ENCODE data around the gene NHLRC4.
A peak's percentile ranks its signal among the peaks of the same experiment; 100 is the strongest.

Gene NHLRC4

DNA sequence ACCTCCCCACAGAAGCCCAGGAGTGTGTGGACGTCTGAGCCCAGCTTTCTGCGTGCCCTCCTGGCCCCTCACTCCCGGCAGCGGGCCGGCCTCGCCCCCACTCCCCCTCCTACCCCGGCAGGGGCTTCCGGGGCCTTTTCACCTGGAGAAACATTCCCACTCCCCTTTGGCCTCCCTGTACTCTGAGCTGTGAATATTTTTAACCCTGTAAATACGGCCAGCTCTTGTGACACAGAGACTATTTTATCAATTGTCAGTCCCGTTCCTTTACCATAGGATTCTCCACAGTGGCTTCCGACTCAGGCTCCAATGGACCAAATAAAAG is 12.5 kb upstream of the NHLRC4 start:
- TF ChIP-seq, protein P1, sequence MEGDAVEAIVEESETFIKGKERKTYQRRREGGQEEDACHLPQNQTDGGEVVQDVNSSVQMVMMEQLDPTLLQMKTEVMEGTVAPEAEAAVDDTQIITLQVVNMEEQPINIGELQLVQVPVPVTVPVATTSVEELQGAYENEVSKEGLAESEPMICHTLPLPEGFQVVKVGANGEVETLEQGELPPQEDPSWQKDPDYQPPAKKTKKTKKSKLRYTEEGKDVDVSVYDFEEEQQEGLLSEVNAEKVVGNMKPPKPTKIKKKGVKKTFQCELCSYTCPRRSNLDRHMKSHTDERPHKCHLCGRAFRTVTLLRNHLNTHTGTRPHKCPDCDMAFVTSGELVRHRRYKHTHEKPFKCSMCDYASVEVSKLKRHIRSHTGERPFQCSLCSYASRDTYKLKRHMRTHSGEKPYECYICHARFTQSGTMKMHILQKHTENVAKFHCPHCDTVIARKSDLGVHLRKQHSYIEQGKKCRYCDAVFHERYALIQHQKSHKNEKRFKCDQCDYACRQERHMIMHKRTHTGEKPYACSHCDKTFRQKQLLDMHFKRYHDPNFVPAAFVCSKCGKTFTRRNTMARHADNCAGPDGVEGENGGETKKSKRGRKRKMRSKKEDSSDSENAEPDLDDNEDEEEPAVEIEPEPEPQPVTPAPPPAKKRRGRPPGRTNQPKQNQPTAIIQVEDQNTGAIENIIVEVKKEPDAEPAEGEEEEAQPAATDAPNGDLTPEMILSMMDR (conservative IDR thresholded peaks at IDR 0.05; ENCODE audit: control insufficient read depth, insufficient read depth, low read depth, low read length) = no peak
- DNase-seq (ENCODE audit: low read depth) = no peak
- no peak overlapping the region for H3K4me3 ChIP-seq (ENCODE audit: control insufficient read depth, low read depth, low read length)

DNA sequence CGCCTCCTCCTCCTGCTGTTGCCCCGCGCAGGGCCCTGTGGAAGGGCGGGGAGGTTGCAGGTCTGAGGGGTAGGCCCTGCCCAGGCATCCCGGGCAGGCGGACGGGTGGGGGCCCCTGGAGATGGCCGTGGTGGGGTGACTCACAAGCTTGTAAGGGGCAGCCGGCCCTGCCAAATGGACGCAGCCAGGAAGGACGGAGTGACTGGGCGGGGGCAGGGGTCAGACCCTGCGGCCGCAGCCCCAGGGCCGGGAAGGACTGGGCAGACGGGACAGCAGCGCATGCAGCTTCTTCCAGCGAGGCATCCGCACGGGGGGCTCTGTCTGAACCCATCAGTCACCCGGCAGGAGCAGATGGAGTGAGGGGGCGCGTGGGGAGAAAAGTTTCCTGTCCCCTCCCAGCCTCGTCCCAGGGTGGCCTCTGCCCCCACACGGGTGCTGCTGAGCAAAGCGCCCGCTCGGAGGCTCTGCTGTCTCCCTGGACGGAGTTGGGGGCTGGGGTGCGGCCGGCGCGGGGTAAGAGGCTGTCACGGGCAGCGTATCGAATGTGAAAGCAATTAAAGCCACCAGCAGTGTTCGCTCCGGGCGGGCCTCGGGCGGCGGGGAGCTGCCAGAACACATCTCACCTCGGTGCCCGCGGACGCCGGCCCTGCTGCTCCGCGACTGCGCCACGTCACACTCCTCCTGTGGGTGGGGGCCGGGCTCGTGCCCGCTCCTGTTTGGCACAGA is 12.0 kb upstream of the NHLRC4 start:
- no peak overlapping the region for H3K4me3 ChIP-seq (ENCODE audit: control insufficient read depth, low read depth, low read length)
- peak; percentile 80 for DNase-seq (ENCODE audit: low read depth)
- TF ChIP-seq, protein P1 (conservative IDR thresholded peaks at IDR 0.05; ENCODE audit: control insufficient read depth, insufficient read depth, low read depth, low read length) = no peak

DNA sequence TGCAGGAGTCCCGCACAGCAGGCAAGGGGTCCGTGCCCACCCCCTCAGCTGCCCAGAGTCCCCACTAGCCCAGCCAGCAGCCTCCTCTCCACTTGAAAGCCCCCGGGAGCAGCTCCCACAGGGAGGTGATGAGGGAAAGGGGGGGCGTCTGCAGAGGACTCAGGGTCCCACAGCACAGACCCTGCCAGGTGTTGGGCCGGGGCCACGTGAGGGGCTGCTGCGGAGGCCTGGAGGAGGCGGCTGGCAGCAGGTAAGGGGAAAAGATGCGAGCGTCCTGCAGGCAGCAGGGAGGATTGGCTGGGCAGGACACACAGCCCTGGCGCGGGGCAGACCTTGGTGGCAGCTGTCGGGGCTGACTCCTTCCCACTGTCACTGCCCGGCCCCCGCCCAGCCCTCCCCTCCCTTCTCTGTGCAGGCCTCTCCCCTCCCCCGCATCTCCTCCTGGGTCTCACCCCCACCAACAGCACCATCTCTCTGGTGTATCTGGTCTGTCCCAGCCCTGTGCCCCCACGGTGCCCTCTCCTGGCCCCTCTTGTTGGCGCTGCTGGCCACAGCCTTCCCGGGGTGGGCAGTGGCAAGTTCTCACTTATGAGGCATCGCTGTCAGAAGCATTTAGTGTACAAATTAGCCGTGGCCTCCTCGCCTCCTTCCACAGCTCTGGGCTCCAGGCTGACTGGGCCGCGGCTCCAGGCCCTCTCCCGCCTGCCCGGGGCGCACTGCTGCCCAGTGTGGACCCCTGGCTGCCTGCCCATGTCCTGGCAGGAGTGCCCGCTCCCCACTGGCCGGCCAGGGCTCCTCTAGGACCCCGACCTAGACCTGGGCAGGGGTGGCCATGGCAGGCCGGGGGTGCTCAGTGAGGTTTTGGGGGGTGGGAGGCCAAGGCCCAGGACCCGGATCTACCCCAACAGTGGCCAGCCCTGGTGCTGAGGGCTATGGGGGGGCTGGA is 11.0 kb upstream of the NHLRC4 start:
- DNase-seq (ENCODE audit: low read depth) = no peak
- H3K4me3 ChIP-seq (ENCODE audit: control insufficient read depth, low read depth, low read length) = no peak overlapping the region
- TF ChIP-seq, protein P1 (conservative IDR thresholded peaks at IDR 0.05; ENCODE audit: control insufficient read depth, insufficient read depth, low read depth, low read length) = no peak

DNA sequence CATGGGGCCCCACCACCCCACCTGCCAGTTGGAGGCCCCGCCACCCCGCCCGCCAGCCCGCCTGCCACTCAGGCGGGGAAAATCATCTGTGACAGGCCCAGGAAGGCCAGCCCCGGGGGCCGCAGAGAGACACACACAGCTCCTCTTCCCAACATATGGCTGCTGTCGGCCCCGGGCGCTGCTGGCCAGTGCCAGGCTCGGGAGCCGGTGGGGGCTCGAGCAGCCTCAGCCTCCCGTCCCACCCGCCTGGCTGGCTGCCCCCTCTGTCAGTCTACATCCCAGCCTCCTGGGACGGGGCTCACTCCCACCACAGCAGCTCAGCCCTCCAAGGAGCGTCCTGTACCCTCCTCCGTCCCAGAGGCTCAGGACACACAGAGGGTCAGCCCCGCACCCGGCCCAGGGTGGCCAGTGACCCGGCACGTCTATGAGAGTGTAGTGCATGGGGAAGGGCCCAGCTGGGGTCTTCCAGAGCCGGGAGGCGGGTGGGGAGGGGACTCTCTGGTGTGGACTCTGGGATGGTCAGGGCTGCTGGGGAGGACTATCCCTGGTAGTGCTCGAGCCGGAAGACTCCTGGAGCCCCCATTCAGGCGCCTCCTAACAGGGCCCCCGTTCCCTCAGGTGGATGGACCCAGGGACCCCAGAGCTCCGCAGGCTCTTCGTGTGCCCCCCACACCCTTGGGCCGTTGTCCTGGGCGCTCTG is 10.2 kb upstream of the NHLRC4 start:
- TF ChIP-seq, protein P1 (conservative IDR thresholded peaks at IDR 0.05; ENCODE audit: control insufficient read depth, insufficient read depth, low read depth, low read length) = no peak
- no peak overlapping the region for H3K4me3 ChIP-seq (ENCODE audit: control insufficient read depth, low read depth, low read length)
- no peak for DNase-seq (ENCODE audit: low read depth)

DNA sequence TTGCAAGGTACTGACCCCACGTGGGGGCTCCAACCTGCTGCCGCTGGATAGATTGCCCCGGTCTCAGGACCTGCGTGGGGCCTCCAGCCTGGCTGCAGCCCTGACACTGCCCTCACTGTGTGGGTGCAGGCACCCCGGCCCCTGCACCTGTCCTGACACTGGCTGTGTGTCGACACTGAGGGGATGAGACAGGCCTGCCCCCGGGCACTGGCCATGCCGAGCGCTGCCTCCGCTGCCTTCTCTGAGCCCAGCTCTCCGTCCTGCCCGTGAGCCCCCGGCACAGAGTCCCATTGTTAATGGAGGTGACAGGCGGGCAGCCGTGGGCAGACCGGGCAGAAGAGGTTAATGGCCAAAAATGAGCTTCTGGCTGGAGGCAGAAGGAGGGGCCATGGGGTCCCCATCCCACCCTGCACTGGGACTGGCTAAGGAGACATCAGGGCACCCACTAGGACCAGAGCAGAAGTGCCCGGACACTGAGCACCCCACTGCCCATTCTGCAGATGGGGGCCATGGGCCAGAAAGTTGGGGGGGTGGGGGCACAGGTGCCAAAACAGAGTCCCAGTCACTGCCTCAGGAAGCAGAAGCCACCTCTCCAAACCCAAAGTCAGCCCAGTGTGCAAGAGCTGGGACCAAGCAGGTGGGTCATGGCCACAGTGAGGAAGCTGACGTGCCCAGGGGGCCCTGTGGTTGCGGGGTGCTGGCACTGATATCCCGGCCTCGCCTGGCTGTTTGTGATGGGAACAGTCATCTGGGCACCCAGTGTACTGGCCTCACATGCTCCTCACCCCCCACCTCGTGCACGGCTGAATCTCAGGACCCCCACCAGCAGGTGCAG is 9.1 kb upstream of the NHLRC4 start:
- no peak for DNase-seq (ENCODE audit: low read depth)

More for the DNA sequence above, 9.1 kb upstream of the NHLRC4 start:
- TF ChIP-seq, protein P1 (conservative IDR thresholded peaks at IDR 0.05; ENCODE audit: control insufficient read depth, insufficient read depth, low read depth, low read length) = no peak
- no peak overlapping the region for H3K4me3 ChIP-seq (ENCODE audit: control insufficient read depth, low read depth, low read length)
